ENCODE results near the gene UQCR11. TPM values are rescaled to one million over a fixed set of nuclear protein-coding genes. Genes with fewer than 3 reads are reported as not detected.

The UQCR11 gene
- total and polyA plus RNA-seq, 5 donors from 2014 or later, result 126 to 819 (median 574) TPM

GRCh38 chr19:1632462-1633268 lies 27.4 kb upstream of the UQCR11 start:
- Histone ChIP-seq H3K36me3 (ENCODE audit: control insufficient read depth, insufficient read depth, low read length) (peaks cover 11% of the 10 kb centered on the region), H3K4me1 (ENCODE audit: control insufficient read depth, insufficient read depth, low read length, poor library complexity, severe bottlenecking) (no peaks in the 10 kb centered on the region), H3K9me3 (ENCODE audit: control insufficient read depth in 2 of 2, low read length in 2 of 2) (no peaks in the 10 kb centered on the region), H3K27me3 (ENCODE audit: control insufficient read depth, insufficient read depth, low read length) (no peaks in the 10 kb centered on the region), H3K4me3 (ENCODE audit: low read depth, low read length) (no peak overlapping the region), H3K27ac (ENCODE audit: insufficient read depth, low read length, poor library complexity, severe bottlenecking) (no peak overlapping the region)
- peaks cover 0 to 2% (median 0%) of the 10 kb centered on the region in 4 donors for H3K4me1 Mint-ChIP-seq
- DNase-seq (no peak), ATAC-seq (ENCODE audit: low read depth in 2 of 2) (no peak)
- peaks cover 9% of the 10 kb centered on the region for H3K36me3 Mint-ChIP-seq
- no peak overlapping the region for H3K4me3 Mint-ChIP-seq
- H3K27ac Mint-ChIP-seq, result no peak overlapping the region
- H3K9me3 Mint-ChIP-seq, result no peaks in the 10 kb centered on the region
- H3K27me3 Mint-ChIP-seq, result no peaks in the 10 kb centered on the region

DNA sequence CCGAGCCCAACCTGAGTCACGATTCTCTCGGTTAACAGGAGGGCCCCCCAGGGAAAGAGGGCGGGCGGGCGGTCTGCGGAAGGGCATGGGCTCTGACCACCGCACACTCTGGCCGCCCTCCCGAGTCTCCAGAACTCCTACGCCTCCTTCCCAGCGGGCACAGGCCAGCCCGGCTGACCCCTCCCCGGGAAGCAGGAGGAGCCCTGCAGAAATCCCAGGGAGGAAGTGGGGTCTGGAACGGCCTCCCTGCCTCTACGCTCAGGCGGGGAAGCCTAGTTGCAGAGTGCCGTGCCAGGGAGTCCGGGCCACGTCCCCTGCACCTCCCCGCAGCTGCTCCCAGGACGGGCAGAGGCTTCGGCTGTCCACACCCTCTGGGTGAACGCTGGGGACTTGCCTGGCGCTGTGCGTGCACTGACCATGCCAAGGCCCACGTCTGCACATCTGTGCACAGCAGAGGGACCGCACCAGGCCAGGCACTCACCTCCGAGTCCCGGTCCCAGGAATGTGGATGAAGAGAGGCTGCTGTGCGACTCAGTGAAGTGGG lies 26.4 kb upstream of the UQCR11 start:
- H3K27me3 ChIP-seq (ENCODE audit: control insufficient read depth, insufficient read depth, low read length), result no peaks in the 10 kb centered on the region
- peaks cover 11% of the 10 kb centered on the region for H3K36me3 ChIP-seq (ENCODE audit: control insufficient read depth, insufficient read depth, low read length)
- ATAC-seq (ENCODE audit: low read depth in 2 of 2) (no peak), DNase-seq (no peak)
- no peaks in the 10 kb centered on the region for H3K4me1 ChIP-seq (ENCODE audit: control insufficient read depth, insufficient read depth, low read length, poor library complexity, severe bottlenecking)
- no peaks in the 10 kb centered on the region for H3K9me3 ChIP-seq (ENCODE audit: control insufficient read depth in 2 of 2, low read length in 2 of 2)
- H3K27ac ChIP-seq (ENCODE audit: insufficient read depth, low read length, poor library complexity, severe bottlenecking), result no peak overlapping the region
- Mint-ChIP-seq H3K27ac (no peak overlapping the region), H3K27me3 (no peaks in the 10 kb centered on the region), H3K9me3 (no peaks in the 10 kb centered on the region), H3K4me1 (peaks cover 0 to 2% (median 0%) of the 10 kb centered on the region in 4 donors), H3K36me3 (peaks cover 9% of the 10 kb centered on the region), H3K4me3 (no peak overlapping the region)
- H3K4me3 ChIP-seq (ENCODE audit: low read depth, low read length), result no peak overlapping the region

GRCh38 chr19:1630811-1631210 lies 25.5 kb upstream of the UQCR11 start:
- no peaks in the 10 kb centered on the region for H3K27me3 ChIP-seq (ENCODE audit: control insufficient read depth, insufficient read depth, low read length)
- H3K4me1 ChIP-seq (ENCODE audit: control insufficient read depth, insufficient read depth, low read length, poor library complexity, severe bottlenecking), result no peaks in the 10 kb centered on the region
- no peak overlapping the region for H3K4me3 Mint-ChIP-seq
- H3K9me3 Mint-ChIP-seq, result no peaks in the 10 kb centered on the region
- no peaks in the 10 kb centered on the region for H3K9me3 ChIP-seq (ENCODE audit: control insufficient read depth in 2 of 2, low read length in 2 of 2)
- H3K4me3 ChIP-seq (ENCODE audit: low read depth, low read length), result no peak overlapping the region
- no peak for DNase-seq
- peaks cover 11% of the 10 kb centered on the region for H3K36me3 ChIP-seq (ENCODE audit: control insufficient read depth, insufficient read depth, low read length)
- H3K27ac ChIP-seq (ENCODE audit: insufficient read depth, low read length, poor library complexity, severe bottlenecking), result no peak overlapping the region
- peaks cover 0 to 2% (median 0%) of the 10 kb centered on the region in 4 donors for H3K4me1 Mint-ChIP-seq
- no peak overlapping the region for H3K27ac Mint-ChIP-seq
- H3K27me3 Mint-ChIP-seq, result no peaks in the 10 kb centered on the region
- peaks cover 11% of the 10 kb centered on the region for H3K36me3 Mint-ChIP-seq
- no peak for ATAC-seq (ENCODE audit: low read depth in 2 of 2)

GRCh38 chr19:1630012-1630411 lies 24.8 kb upstream of the UQCR11 start:
- no peaks in the 10 kb centered on the region for H3K4me1 ChIP-seq (ENCODE audit: control insufficient read depth, insufficient read depth, low read length, poor library complexity, severe bottlenecking)
- DNase-seq (no peak), ATAC-seq (ENCODE audit: low read depth in 2 of 2) (no peak)
- no peaks in the 10 kb centered on the region for H3K9me3 ChIP-seq (ENCODE audit: control insufficient read depth in 2 of 2, low read length in 2 of 2)
- peaks cover 9% of the 10 kb centered on the region for H3K36me3 ChIP-seq (ENCODE audit: control insufficient read depth, insufficient read depth, low read length)
- H3K9me3 Mint-ChIP-seq, result no peaks in the 10 kb centered on the region
- H3K27ac Mint-ChIP-seq, result no peak overlapping the region
- H3K27ac ChIP-seq (ENCODE audit: insufficient read depth, low read length, poor library complexity, severe bottlenecking), result no peak overlapping the region
- no peaks in the 10 kb centered on the region for H3K27me3 Mint-ChIP-seq
- H3K27me3 ChIP-seq (ENCODE audit: control insufficient read depth, insufficient read depth, low read length), result no peaks in the 10 kb centered on the region
- H3K36me3 Mint-ChIP-seq, result peaks cover 3% of the 10 kb centered on the region
- H3K4me3 Mint-ChIP-seq, result no peak overlapping the region
- H3K4me3 ChIP-seq (ENCODE audit: low read depth, low read length), result no peak overlapping the region
- no peaks in the 10 kb centered on the region for H3K4me1 Mint-ChIP-seq

DNA sequence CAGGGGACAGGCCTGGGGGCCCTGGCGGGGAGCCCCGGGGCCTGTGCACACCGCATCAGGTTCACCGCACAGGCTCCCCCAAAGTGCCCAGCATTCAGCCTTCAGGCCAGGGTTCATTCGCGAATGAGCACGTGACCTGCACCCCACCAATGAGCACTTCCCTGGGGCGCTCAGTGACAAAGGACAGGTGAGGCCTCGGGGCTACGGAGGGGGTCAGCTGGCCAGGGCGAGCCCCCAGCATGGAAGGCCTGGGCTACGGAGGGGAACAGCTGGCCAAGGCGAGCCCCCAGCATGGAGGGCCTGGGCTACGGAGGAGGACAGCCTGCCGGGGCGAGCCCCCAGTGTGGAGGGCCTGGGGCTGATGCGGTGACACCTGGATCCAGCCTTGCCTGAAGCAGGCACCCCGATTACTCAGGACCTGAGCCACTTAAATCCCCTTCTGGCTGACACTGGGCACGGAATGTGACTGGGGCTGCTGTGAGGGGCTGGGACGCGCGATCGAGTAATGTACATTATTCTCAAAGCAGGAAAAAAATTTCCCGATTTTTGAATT lies 24.1 kb upstream of the UQCR11 start:
- Mint-ChIP-seq H3K27ac (no peak overlapping the region), H3K36me3 (peaks cover 3% of the 10 kb centered on the region), H3K4me1 (no peaks in the 10 kb centered on the region), H3K4me3 (no peak overlapping the region), H3K27me3 (no peaks in the 10 kb centered on the region), H3K9me3 (no peaks in the 10 kb centered on the region)
- Histone ChIP-seq H3K36me3 (ENCODE audit: control insufficient read depth, insufficient read depth, low read length) (peaks cover 3% of the 10 kb centered on the region), H3K27me3 (ENCODE audit: control insufficient read depth, insufficient read depth, low read length) (no peaks in the 10 kb centered on the region), H3K4me3 (ENCODE audit: low read depth, low read length) (no peak overlapping the region), H3K9me3 (ENCODE audit: control insufficient read depth in 2 of 2, low read length in 2 of 2) (no peaks in the 10 kb centered on the region), H3K4me1 (ENCODE audit: control insufficient read depth, insufficient read depth, low read length, poor library complexity, severe bottlenecking) (no peaks in the 10 kb centered on the region), H3K27ac (ENCODE audit: insufficient read depth, low read length, poor library complexity, severe bottlenecking) (no peak overlapping the region)
- ATAC-seq (ENCODE audit: low read depth in 2 of 2) (no peak), DNase-seq (no peak)

DNA sequence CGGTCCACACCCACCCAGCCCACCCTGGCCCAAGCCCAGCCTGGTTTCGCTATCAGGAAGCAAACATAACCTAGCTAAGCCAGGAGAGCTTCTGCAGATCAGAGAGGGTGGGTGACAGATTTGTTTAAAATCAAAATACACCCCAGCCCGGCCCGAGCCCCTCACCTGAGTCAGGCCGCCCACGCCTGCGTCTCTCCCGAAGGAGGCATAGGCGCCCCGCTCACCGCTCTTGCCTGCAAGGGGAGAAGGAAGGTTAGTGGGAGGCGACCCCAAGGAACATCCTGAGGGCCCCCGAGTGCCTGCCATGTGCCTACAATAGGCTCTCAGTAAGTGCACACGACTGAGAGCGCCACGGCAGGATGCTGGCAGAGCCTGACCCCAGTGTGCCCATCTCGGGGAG lies 21.9 kb upstream of the UQCR11 start:
- Mint-ChIP-seq H3K9me3 (no peaks in the 10 kb centered on the region), H3K27ac (no peak overlapping the region), H3K36me3 (peaks cover 8% of the 10 kb centered on the region), H3K27me3 (no peaks in the 10 kb centered on the region), H3K4me3 (no peak overlapping the region), H3K4me1 (no peaks in the 10 kb centered on the region)
- Histone ChIP-seq H3K27ac (ENCODE audit: insufficient read depth, low read length, poor library complexity, severe bottlenecking) (no peak overlapping the region), H3K4me1 (ENCODE audit: control insufficient read depth, insufficient read depth, low read length, poor library complexity, severe bottlenecking) (no peaks in the 10 kb centered on the region), H3K36me3 (ENCODE audit: control insufficient read depth, insufficient read depth, low read length) (no peaks in the 10 kb centered on the region), H3K27me3 (ENCODE audit: control insufficient read depth, insufficient read depth, low read length) (no peaks in the 10 kb centered on the region), H3K9me3 (ENCODE audit: control insufficient read depth in 2 of 2, low read length in 2 of 2) (no peaks in the 10 kb centered on the region), H3K4me3 (ENCODE audit: low read depth, low read length) (no peak overlapping the region)
- no peak for DNase-seq
- no peak for ATAC-seq (ENCODE audit: low read depth in 2 of 2)

DNA sequence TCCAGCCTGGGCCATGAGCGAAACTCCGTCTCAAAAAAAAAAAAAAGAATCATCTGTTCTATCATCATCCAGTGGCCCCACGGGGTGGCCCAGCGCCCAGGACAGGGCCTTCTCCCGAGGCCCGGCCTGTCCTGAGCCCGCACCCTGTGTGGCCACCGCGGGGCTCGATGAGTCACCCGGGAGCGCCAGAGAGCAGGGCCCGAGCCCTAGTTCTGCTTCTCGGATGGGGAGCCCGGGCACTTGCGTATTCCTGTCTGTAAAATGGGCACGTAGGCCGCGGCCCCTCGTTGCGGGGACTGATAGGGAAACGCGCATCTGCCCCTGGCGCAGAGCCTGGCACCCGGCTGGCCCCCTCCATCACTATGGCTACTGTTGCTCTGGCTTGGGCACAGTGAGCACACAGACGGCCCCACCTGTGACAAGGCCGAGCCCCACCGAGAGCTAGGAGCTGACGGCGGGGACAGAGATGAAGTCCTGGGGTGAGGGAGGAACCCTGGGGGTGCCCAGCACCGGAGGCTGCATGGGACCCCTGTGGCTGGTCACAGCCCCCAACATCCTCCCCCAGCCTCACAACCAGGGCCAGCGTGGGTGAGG lies 21.3 kb upstream of the UQCR11 start:
- DNase-seq, result no peak
- no peak overlapping the region for H3K4me3 ChIP-seq (ENCODE audit: low read depth, low read length)
- ATAC-seq (ENCODE audit: low read depth in 2 of 2), result no peak
- H3K4me3 Mint-ChIP-seq, result no peak overlapping the region
- H3K27me3 ChIP-seq (ENCODE audit: control insufficient read depth, insufficient read depth, low read length), result no peaks in the 10 kb centered on the region
- no peak overlapping the region for H3K27ac Mint-ChIP-seq
- H3K27ac ChIP-seq (ENCODE audit: insufficient read depth, low read length, poor library complexity, severe bottlenecking), result no peak overlapping the region
- no peaks in the 10 kb centered on the region for H3K9me3 ChIP-seq (ENCODE audit: control insufficient read depth in 2 of 2, low read length in 2 of 2)
- no peaks in the 10 kb centered on the region for H3K9me3 Mint-ChIP-seq
- no peaks in the 10 kb centered on the region for H3K4me1 Mint-ChIP-seq
- H3K4me1 ChIP-seq (ENCODE audit: control insufficient read depth, insufficient read depth, low read length, poor library complexity, severe bottlenecking), result no peaks in the 10 kb centered on the region
- no peaks in the 10 kb centered on the region for H3K36me3 ChIP-seq (ENCODE audit: control insufficient read depth, insufficient read depth, low read length)
- peaks cover 8% of the 10 kb centered on the region for H3K36me3 Mint-ChIP-seq
- H3K27me3 Mint-ChIP-seq, result no peaks in the 10 kb centered on the region
